Subcutaneous adipose tissue (tissue), 4 donors: ENCODE results near the gene ITPRIPL2. TPM values are rescaled to one million over a fixed set of nuclear protein-coding genes. Genes with fewer than 3 reads are reported as not detected.

Experiments
- total RNA-seq, 4 donors: library from RNA; depleted of rRNA; stranded (reverse); fragments of >200 nt; gene quantifications; one replicate each; pipeline ENCODE4 v1.1.0, GENCODE V29; 2016
- TF ChIP-seq, protein P1 (sequence below): fragments of 450-650 bp; IDR thresholded peaks from one replicate; pipeline ENCODE4 v1.5.1; 2016; ENCODE audit warnings: low read depth, mild to moderate bottlenecking, control low read depth, antibody characterized with exemption, moderate library complexity

The ITPRIPL2 gene
- total RNA-seq, 4 donors from 2014 or later, result 45.0 to 72.0 (median 56.7) TPM

DNA sequence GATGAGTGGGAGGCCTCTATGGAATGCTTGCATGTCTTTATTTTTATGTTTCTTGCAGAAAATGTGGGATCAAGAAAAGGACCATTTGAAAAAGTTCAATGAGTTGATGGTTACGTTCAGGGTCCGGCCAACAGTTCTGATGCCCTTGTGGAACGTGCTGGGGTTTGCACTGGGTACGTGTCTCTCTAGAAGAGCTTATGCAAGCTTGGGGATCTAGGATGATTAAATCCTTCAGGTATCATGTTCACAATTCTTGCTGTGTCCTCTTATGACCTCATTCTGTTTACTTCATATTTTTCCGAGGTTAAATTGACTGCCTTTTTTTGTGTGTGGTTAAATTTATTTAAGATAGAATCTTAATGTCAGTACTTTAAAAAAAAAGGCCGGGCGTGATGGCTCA, 39.9 kb upstream of the ITPRIPL2 start:
- TF ChIP-seq, protein P1, sequence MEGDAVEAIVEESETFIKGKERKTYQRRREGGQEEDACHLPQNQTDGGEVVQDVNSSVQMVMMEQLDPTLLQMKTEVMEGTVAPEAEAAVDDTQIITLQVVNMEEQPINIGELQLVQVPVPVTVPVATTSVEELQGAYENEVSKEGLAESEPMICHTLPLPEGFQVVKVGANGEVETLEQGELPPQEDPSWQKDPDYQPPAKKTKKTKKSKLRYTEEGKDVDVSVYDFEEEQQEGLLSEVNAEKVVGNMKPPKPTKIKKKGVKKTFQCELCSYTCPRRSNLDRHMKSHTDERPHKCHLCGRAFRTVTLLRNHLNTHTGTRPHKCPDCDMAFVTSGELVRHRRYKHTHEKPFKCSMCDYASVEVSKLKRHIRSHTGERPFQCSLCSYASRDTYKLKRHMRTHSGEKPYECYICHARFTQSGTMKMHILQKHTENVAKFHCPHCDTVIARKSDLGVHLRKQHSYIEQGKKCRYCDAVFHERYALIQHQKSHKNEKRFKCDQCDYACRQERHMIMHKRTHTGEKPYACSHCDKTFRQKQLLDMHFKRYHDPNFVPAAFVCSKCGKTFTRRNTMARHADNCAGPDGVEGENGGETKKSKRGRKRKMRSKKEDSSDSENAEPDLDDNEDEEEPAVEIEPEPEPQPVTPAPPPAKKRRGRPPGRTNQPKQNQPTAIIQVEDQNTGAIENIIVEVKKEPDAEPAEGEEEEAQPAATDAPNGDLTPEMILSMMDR, result no peak

DNA sequence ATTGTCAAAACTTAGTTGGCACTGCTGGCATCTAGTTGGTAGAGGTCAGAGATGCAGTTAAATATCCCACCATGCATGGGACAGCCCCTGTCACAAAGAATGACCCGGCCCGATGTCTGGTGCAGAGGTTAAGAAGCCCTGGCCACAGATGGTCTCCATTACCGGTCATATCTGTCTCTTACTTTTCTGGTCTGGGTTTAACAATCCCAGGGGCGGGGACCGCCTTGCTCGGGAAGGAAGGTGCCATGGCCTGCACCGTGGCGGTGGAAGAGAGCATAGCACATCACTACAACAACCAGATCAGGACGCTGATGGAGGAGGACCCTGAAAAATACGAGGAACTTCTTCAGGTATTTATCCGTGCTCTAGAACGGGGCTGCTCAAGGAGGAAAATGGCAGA, 38.3 kb upstream of the ITPRIPL2 start:
- TF ChIP-seq, protein P1, result no peak

DNA sequence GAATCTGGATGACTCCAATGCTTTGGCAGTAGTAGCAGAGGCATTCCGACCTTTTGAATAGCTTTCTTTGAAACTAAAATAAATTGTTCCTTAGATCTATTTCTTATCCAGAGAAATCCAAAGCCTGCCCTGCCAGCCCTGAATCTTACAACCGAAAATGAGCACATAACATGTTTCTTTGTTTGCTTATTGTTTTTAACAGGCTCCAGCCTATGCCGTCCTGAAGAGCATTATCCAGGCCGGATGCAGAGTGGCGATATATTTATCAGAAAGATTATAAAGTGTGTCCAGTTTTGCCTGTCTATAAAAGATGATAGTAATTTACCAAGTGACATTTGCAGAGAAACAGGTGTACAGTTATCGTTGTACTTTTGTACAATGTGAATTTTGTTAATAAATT, 35.9 kb upstream of the ITPRIPL2 start:
- TF ChIP-seq, protein P1, result no peak

DNA sequence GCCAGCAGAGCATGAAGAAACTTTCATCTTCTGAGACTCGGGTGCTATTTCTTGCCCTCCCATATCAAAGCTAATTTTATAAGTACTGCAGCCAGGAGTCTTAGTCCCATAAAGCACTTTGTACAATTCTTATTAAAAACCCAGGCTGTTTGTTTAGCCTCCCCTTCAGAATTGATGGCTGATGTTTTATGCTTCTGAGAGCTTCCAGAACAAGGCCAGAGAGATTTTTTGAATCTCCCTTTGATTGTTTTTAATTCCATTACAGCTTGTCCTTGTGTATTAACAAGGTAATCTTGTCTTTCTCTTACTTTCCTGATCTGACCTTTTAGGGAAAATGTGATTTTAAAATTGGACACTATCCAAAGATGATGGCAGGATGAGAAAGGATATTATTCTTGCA, 30.1 kb upstream of the ITPRIPL2 start:
- TF ChIP-seq, protein P1, result no peak

DNA sequence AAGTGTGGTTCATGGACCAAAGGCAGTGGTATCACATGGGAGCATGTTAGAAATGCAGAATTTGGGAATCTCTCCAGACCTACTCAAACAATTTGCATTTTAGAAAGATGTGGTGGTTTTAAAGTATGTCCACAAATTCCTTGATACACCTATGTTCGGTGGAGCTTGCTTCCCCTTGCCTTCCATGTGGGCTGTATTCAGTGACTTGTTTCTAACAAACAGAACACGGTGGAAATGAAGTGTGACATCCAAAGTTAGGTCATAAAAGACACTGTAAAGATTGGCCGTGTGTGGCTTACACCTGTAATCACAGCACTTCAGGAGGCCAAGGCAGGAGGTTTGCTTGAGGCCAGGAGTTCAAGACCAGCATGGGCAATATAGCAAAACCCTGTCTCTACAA, 29.6 kb upstream of the ITPRIPL2 start:
- TF ChIP-seq, protein P1, result no peak

DNA sequence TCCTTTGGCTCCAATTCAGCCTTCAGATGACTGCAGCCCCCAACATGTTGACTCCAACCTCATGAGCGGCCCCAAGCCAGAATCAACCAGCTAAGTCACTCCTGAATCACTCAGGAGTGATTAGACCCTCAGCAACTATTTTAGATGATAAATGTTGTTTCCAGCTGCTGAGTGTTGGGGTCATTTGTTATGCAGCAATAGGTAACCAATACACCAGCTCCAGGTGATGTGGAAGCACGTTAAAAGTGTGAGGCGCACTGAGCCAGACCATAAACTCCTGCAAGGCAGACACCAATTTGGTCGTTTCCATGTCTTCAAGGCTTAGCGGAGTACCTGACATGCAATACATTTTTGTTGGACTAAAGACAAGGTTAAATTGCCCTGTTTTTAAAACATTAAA, 28.9 kb upstream of the ITPRIPL2 start:
- TF ChIP-seq, protein P1, result no peak

DNA sequence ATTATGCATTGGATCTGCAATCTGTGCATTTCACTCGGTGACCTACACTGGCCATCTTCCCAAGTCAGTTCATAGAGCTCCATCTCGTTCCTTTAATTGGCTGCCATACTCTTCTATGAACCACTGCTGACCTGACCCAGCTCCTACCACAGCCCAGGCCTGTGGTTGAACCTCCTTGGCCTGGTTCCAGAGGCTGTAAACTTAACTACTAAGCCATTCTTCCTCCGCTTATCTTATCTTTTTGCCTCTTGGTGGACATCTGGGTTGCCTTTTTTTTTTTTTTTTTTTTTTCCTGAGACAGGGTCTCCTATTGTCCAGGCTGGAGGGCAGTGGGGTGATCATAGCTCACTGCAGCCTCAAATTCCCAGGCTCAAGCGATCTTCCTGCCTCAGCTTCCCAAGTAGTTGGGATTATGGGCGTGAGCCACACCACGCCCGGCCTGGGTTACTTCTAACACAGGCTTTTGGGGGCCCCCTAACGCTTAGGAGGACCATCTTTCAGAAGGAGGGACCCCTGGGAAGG, 28.0 kb upstream of the ITPRIPL2 start:
- TF ChIP-seq, protein P1, result no peak
